ENCODE results near the gene MS4A6E.

MS4A6E gene

GRCh38 chr11:60389279-60389910 is 62.3 kb downstream of the MS4A6E start:
- H3K4me3 ChIP-seq (replicated peaks; ENCODE audit: low read depth, low read length), result no peak overlapping the region
- TF ChIP-seq CTCF (IDR thresholded peaks at IDR 0.05; ENCODE audit: low read depth, low read length, missing control alignments), result no peak
- DNase-seq (ENCODE audit: extremely low read depth, low read depth), result no peak

DNA sequence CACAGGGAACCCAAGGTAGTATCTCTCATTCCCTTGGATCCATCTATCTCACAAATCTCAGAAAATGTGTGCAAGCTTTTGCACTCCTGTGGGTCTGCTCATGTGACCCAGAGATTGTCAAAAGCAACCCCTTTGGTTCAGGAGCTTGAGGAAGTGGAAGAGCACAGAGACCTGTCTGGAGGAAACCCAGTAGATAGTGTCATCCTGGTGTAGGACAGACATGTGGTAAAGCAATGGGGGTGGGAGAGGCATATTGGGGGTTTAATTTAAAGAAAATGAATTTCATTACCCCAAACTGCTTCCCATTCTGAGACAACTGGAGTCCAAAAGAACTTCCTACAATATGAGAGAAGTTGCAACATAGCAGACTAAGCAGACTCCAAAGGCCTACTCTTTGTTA is 63.4 kb downstream of the MS4A6E start:
- no peak for TF ChIP-seq CTCF (IDR thresholded peaks at IDR 0.05; ENCODE audit: low read depth, low read length, missing control alignments)
- DNase-seq (ENCODE audit: extremely low read depth, low read depth), result no peak
- no peak overlapping the region for H3K4me3 ChIP-seq (replicated peaks; ENCODE audit: low read depth, low read length)

All from HFF-Myc (cell line).